IgD-negative memory B cell (primary cell): ENCODE results near the gene CCNE1. TPM values are rescaled to one million over a fixed set of nuclear protein-coding genes. Genes with fewer than 3 reads are reported as not detected.
"Not testable (repeated sequence)": the region's sequence is repeated elsewhere in the genome, so short reads cannot be mapped to it uniquely, and the experiment has no call there.

Experiments used
- H3K27ac Mint-ChIP-seq, 3 donors: one replicate each; pipeline ENCODE4 v1.8.0; 2020 to 2022; ENCODE audit warnings: mild to moderate bottlenecking in 3 of 3, mixed read lengths in 3 of 3, moderate library complexity in 1 of 3
- H3K27me3 Mint-ChIP-seq: one replicate; pipeline ENCODE4 v1.8.0; 2021; ENCODE audit warnings: mixed read lengths
- H3K36me3 Mint-ChIP-seq: one replicate; pipeline ENCODE4 v1.8.0; 2020; ENCODE audit warnings: mild to moderate bottlenecking, mixed read lengths
- H3K4me1 Mint-ChIP-seq, 3 donors: one replicate each; pipeline ENCODE4 v1.8.0; 2020 to 2022; ENCODE audit warnings: mixed read lengths in 3 of 3, mild to moderate bottlenecking in 1 of 3
- H3K4me3 Mint-ChIP-seq, 4 donors: one replicate each; pipeline ENCODE4 v1.8.0; 2020 to 2022; ENCODE audit warnings: mild to moderate bottlenecking in 4 of 4, mixed read lengths in 4 of 4, moderate library complexity in 3 of 4
- H3K9me3 Mint-ChIP-seq, 3 donors: one replicate each; pipeline ENCODE4 v1.8.0; 2020 to 2021; ENCODE audit warnings: mixed read lengths in 3 of 3, mild to moderate bottlenecking in 1 of 3
- polyA plus RNA-seq: library from polyadenylated mRNA; unstranded; fragments of 300-500 nt; fragmentation: Illumina TruSeq; gene quantifications from one replicate; pipeline ENCODE4 v1.2.3, GENCODE V29; 2021

Gene CCNE1
- polyA plus RNA-seq, 1 donor from 2014 or later, result 0.55 TPM

GRCh38 chr19:29817316-29817715 lies 5.5 kb downstream of the CCNE1 start:
- peaks cover 3% of the 10 kb centered on the region for H3K27me3 Mint-ChIP-seq
- H3K4me3 Mint-ChIP-seq, result peak overlapping the region in 1 of 4 donors; percentile 83
- H3K36me3 Mint-ChIP-seq, result peaks cover 2% of the 10 kb centered on the region
- H3K27ac Mint-ChIP-seq, result peak overlapping the region in 1 of 3 donors; percentile 28
- H3K9me3 Mint-ChIP-seq, result no peaks in the 10 kb centered on the region
- peaks cover 10 to 16% (median 14%) of the 10 kb centered on the region in 3 donors for H3K4me1 Mint-ChIP-seq

- Mint-ChIP-seq H3K4me3 (no peak overlapping the region), H3K4me1 (peaks cover 5 to 10% (median 6%) of the 10 kb centered on the region in 3 donors), H3K27me3 (peaks cover 1% of the 10 kb centered on the region), H3K36me3 (peaks cover 4% of the 10 kb centered on the region), H3K9me3 (no peaks in the 10 kb centered on the region), H3K27ac (no peak overlapping the region)
Observed at GRCh38 chr19:29819300-29819699, 7.5 kb downstream of the CCNE1 start.

- Mint-ChIP-seq H3K9me3 (no peaks in the 10 kb centered on the region), H3K4me3 (no peak overlapping the region), H3K36me3 (peaks cover 4% of the 10 kb centered on the region), H3K4me1 (peaks cover 3 to 5% (median 5%) of the 10 kb centered on the region in 3 donors), H3K27ac (no peak overlapping the region), H3K27me3 (peaks cover 1% of the 10 kb centered on the region)
Observed at GRCh38 chr19:29819986-29820385, 8.2 kb downstream of the CCNE1 start.

- Mint-ChIP-seq H3K36me3 (peaks cover 4% of the 10 kb centered on the region), H3K27me3 (peaks cover 1% of the 10 kb centered on the region), H3K9me3 (no peaks in the 10 kb centered on the region), H3K4me1 (no peaks in the 10 kb centered on the region), H3K27ac (no peak overlapping the region), H3K4me3 (no peak overlapping the region)
Observed at GRCh38 chr19:29823581-29824330, 12.0 kb downstream of the CCNE1 start.

GRCh38 chr19:29825263-29825662 lies 13.5 kb downstream of the CCNE1 start:
- H3K9me3 Mint-ChIP-seq, H3K4me3 Mint-ChIP-seq, H3K4me1 Mint-ChIP-seq, H3K36me3 Mint-ChIP-seq, H3K27me3 Mint-ChIP-seq, H3K27ac Mint-ChIP-seq: not testable (repeated sequence)

- Mint-ChIP-seq H3K4me1 (peaks cover 27 to 33% (median 28%) of the 10 kb centered on the region in 3 donors), H3K36me3 (no peaks in the 10 kb centered on the region), H3K4me3 (peak overlapping the region in 3 of 4 donors; percentile 70 to 89 (median 82))
Observed at GRCh38 chr19:29831041-29831548, 19.3 kb downstream of the CCNE1 start.

GRCh38 chr19:29831686-29832085 lies 19.9 kb downstream of the CCNE1 start:
- peaks cover 30 to 35% (median 30%) of the 10 kb centered on the region in 3 donors for H3K4me1 Mint-ChIP-seq
- H3K4me3 Mint-ChIP-seq, result peak overlapping the region in 1 of 4 donors; percentile 47
- H3K36me3 Mint-ChIP-seq, result no peaks in the 10 kb centered on the region
- H3K27me3 Mint-ChIP-seq, result peaks cover 11% of the 10 kb centered on the region
- no peaks in the 10 kb centered on the region for H3K9me3 Mint-ChIP-seq
- peak overlapping the region in 1 of 3 donors; percentile 25 for H3K27ac Mint-ChIP-seq

More at GRCh38 chr19:29831041-29831548, 19.3 kb downstream of the CCNE1 start:
- Mint-ChIP-seq H3K27me3 (peaks cover 11% of the 10 kb centered on the region), H3K9me3 (no peaks in the 10 kb centered on the region), H3K27ac (peak overlapping the region in 1 of 3 donors; percentile 87)

- Mint-ChIP-seq H3K27ac (no peak overlapping the region), H3K27me3 (peaks cover 12% of the 10 kb centered on the region), H3K9me3 (no peaks in the 10 kb centered on the region), H3K36me3 (peaks cover 3% of the 10 kb centered on the region), H3K4me3 (peak overlapping the region in 1 of 4 donors; percentile 32), H3K4me1 (peaks cover 34 to 45% (median 40%) of the 10 kb centered on the region in 3 donors)
Observed at GRCh38 chr19:29832801-29833200, 21.0 kb downstream of the CCNE1 start.

- no peaks in the 10 kb centered on the region for H3K9me3 Mint-ChIP-seq
- peaks cover 12% of the 10 kb centered on the region for H3K27me3 Mint-ChIP-seq
- H3K27ac Mint-ChIP-seq, result no peak overlapping the region
- H3K4me3 Mint-ChIP-seq, result no peak overlapping the region
- peaks cover 34 to 45% (median 40%) of the 10 kb centered on the region in 3 donors for H3K4me1 Mint-ChIP-seq
- peaks cover 3% of the 10 kb centered on the region for H3K36me3 Mint-ChIP-seq
Observed at GRCh38 chr19:29833614-29834261, 21.9 kb downstream of the CCNE1 start.

GRCh38 chr19:29834991-29835846 lies 23.4 kb downstream of the CCNE1 start:
- peak overlapping the region in 2 of 3 donors; percentile 5 to 84 for H3K27ac Mint-ChIP-seq
- no peaks in the 10 kb centered on the region for H3K9me3 Mint-ChIP-seq
- peaks cover 3% of the 10 kb centered on the region for H3K36me3 Mint-ChIP-seq
- peak overlapping the region in 1 of 4 donors; percentile 44 for H3K4me3 Mint-ChIP-seq
- peaks cover 12% of the 10 kb centered on the region for H3K27me3 Mint-ChIP-seq
- H3K4me1 Mint-ChIP-seq, result peaks cover 32 to 44% (median 38%) of the 10 kb centered on the region in 3 donors

- Mint-ChIP-seq H3K4me3 (no peak overlapping the region), H3K9me3 (no peaks in the 10 kb centered on the region), H3K4me1 (peaks cover 21 to 32% (median 26%) of the 10 kb centered on the region in 3 donors), H3K36me3 (peaks cover 3% of the 10 kb centered on the region), H3K27ac (peak overlapping the region in 2 of 3 donors; percentile 67), H3K27me3 (peaks cover 14% of the 10 kb centered on the region)
Observed at GRCh38 chr19:29836409-29836825, 24.6 kb downstream of the CCNE1 start.

- peak overlapping the region; percentile 22 to 93 (median 70) for H3K4me3 Mint-ChIP-seq
- peaks cover 20% of the 10 kb centered on the region for H3K27me3 Mint-ChIP-seq
- H3K27ac Mint-ChIP-seq, result peak overlapping the region; percentile 67 to 86 (median 67)
- H3K9me3 Mint-ChIP-seq, result no peaks in the 10 kb centered on the region
- peaks cover 18 to 28% (median 26%) of the 10 kb centered on the region in 3 donors for H3K4me1 Mint-ChIP-seq
- H3K36me3 Mint-ChIP-seq, result peaks cover 3% of the 10 kb centered on the region
Observed at GRCh38 chr19:29837448-29837981, 25.7 kb downstream of the CCNE1 start.

- Mint-ChIP-seq H3K4me1 (peaks cover 16 to 28% (median 26%) of the 10 kb centered on the region in 3 donors), H3K36me3 (peaks cover 3% of the 10 kb centered on the region), H3K27me3 (peaks cover 21% of the 10 kb centered on the region), H3K9me3 (no peaks in the 10 kb centered on the region), H3K4me3 (peak overlapping the region in 1 of 4 donors; percentile 22), H3K27ac (peak overlapping the region in 2 of 3 donors; percentile 19 to 67)
Observed at GRCh38 chr19:29837996-29838395, 26.2 kb downstream of the CCNE1 start.
